Fibroblast of lung (primary cell): ENCODE results near the gene UBAP1.

ENCODE experiments used
- CTCF ChIP-seq, 2 donors: IDR thresholded peaks in 1 of 2; conservative IDR thresholded peaks in 1 of 2; 1 replicate in 1 of 2; 2 replicates in 1 of 2; pipeline ENCODE4 v1.5.1; 2011 to 2012; ENCODE audit warnings: low read length in 2 of 2, control low read depth in 1 of 2, inconsistent platforms in 1 of 2, low read depth in 1 of 2, mild to moderate bottlenecking in 1 of 2
- EZH2 ChIP-seq: IDR thresholded peaks from 2 replicates; pipeline ENCODE4 v1.5.1; 2012; ENCODE audit warnings: low read length, control low read depth, mild to moderate bottlenecking; ENCODE audit errors: missing control alignments

- TF ChIP-seq EZH2, result no peak
- no peak for TF ChIP-seq CTCF (conservative IDR thresholded peaks at IDR 0.05 in 1 of 2, IDR thresholded peaks at IDR 0.05 in 1 of 2; ENCODE audit: low read depth in 1 of 2, low read length in 2 of 2)
Observed at GRCh38 chr9:34218446-34218845, 39.6 kb downstream of the UBAP1 start.
